Measurements from ENCODE around the gene KRTAP5-11. TPM values are rescaled to one million over a fixed set of nuclear protein-coding genes. Genes with fewer than 3 reads are reported as not detected.

The KRTAP5-11 gene
- total and polyA plus RNA-seq, 2 of the 8 experiments (the other 6 are each of a cell fraction or from before 2014, with no cell fraction given), result not detected

DNA sequence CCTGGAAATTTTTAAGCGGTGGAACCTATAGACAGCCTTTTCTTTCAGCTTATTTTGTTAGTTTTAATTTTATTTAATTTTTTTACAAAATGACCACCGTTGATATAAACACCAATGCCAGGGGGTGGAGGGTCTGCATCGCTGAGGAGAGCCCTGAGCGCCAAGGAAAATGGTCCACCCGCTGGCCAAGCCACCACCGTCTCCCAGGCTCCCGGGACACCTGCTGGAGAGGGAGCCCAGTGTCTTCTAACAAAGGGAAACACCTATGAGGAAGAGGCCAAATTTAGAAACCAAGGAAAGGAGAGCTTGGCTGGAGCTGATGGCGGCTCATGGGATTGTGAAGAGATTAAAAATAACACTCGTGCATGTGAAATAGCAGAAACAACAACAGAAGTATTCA, 45.1 kb downstream of the KRTAP5-11 start (continued):
- TF ChIP-seq, protein P1, sequence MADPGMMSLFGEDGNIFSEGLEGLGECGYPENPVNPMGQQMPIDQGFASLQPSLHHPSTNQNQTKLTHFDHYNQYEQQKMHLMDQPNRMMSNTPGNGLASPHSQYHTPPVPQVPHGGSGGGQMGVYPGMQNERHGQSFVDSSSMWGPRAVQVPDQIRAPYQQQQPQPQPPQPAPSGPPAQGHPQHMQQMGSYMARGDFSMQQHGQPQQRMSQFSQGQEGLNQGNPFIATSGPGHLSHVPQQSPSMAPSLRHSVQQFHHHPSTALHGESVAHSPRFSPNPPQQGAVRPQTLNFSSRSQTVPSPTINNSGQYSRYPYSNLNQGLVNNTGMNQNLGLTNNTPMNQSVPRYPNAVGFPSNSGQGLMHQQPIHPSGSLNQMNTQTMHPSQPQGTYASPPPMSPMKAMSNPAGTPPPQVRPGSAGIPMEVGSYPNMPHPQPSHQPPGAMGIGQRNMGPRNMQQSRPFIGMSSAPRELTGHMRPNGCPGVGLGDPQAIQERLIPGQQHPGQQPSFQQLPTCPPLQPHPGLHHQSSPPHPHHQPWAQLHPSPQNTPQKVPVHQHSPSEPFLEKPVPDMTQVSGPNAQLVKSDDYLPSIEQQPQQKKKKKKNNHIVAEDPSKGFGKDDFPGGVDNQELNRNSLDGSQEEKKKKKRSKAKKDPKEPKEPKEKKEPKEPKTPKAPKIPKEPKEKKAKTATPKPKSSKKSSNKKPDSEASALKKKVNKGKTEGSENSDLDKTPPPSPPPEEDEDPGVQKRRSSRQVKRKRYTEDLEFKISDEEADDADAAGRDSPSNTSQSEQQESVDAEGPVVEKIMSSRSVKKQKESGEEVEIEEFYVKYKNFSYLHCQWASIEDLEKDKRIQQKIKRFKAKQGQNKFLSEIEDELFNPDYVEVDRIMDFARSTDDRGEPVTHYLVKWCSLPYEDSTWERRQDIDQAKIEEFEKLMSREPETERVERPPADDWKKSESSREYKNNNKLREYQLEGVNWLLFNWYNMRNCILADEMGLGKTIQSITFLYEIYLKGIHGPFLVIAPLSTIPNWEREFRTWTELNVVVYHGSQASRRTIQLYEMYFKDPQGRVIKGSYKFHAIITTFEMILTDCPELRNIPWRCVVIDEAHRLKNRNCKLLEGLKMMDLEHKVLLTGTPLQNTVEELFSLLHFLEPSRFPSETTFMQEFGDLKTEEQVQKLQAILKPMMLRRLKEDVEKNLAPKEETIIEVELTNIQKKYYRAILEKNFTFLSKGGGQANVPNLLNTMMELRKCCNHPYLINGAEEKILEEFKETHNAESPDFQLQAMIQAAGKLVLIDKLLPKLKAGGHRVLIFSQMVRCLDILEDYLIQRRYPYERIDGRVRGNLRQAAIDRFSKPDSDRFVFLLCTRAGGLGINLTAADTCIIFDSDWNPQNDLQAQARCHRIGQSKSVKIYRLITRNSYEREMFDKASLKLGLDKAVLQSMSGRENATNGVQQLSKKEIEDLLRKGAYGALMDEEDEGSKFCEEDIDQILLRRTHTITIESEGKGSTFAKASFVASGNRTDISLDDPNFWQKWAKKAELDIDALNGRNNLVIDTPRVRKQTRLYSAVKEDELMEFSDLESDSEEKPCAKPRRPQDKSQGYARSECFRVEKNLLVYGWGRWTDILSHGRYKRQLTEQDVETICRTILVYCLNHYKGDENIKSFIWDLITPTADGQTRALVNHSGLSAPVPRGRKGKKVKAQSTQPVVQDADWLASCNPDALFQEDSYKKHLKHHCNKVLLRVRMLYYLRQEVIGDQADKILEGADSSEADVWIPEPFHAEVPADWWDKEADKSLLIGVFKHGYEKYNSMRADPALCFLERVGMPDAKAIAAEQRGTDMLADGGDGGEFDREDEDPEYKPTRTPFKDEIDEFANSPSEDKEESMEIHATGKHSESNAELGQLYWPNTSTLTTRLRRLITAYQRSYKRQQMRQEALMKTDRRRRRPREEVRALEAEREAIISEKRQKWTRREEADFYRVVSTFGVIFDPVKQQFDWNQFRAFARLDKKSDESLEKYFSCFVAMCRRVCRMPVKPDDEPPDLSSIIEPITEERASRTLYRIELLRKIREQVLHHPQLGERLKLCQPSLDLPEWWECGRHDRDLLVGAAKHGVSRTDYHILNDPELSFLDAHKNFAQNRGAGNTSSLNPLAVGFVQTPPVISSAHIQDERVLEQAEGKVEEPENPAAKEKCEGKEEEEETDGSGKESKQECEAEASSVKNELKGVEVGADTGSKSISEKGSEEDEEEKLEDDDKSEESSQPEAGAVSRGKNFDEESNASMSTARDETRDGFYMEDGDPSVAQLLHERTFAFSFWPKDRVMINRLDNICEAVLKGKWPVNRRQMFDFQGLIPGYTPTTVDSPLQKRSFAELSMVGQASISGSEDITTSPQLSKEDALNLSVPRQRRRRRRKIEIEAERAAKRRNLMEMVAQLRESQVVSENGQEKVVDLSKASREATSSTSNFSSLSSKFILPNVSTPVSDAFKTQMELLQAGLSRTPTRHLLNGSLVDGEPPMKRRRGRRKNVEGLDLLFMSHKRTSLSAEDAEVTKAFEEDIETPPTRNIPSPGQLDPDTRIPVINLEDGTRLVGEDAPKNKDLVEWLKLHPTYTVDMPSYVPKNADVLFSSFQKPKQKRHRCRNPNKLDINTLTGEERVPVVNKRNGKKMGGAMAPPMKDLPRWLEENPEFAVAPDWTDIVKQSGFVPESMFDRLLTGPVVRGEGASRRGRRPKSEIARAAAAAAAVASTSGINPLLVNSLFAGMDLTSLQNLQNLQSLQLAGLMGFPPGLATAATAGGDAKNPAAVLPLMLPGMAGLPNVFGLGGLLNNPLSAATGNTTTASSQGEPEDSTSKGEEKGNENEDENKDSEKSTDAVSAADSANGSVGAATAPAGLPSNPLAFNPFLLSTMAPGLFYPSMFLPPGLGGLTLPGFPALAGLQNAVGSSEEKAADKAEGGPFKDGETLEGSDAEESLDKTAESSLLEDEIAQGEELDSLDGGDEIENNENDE (IDR thresholded peaks at IDR 0.05; ENCODE audit: insufficient replicate concordance, low read length), result no peak
- no peak for TF ChIP-seq EZH2 (IDR thresholded peaks at IDR 0.05; ENCODE audit: low read depth, low read length, severe bottlenecking)
- TF ChIP-seq CHD1 (IDR thresholded peaks at IDR 0.05; ENCODE audit: low read depth, low read length), result no peak
- TF ChIP-seq CHD2 (IDR thresholded peaks at IDR 0.05; ENCODE audit: low read length), result no peak
- no peak for TF ChIP-seq CTCF (IDR thresholded peaks at IDR 0.05; ENCODE audit: control extremely low read depth in 1 of 3, insufficient read depth in 1 of 3, low read depth in 1 of 3, low read length in 3 of 3)
- no peak for TF ChIP-seq CREB1 (IDR thresholded peaks at IDR 0.05)
- no peak for TF ChIP-seq BCL11A (IDR thresholded peaks at IDR 0.05; ENCODE audit: low read depth in 2 of 2, low read length in 2 of 2)
- TF ChIP-seq NRF1 (IDR thresholded peaks at IDR 0.05; ENCODE audit: low read depth, low read length), result no peak
- no peak for TF ChIP-seq TAF7 (optimal IDR thresholded peaks at IDR 0.05; ENCODE audit: borderline replicate concordance, low read depth, low read length)
- no peak for TF ChIP-seq SUZ12 (IDR thresholded peaks at IDR 0.05; ENCODE audit: low read length)

Data from H1 (cell line).